ENCODE results near the gene RTN4RL2.

- TF ChIP-seq EP300 (IDR thresholded peaks at IDR 0.05) (no peak), CTCF (IDR thresholded peaks at IDR 0.05) (no peak)
Measured at GRCh38 chr11:57521116-57521515, 60.8 kb downstream of the RTN4RL2 start.

Data from tibial nerve (tissue), 4 donors.